DMS79 treated with DMSO at 0.1 percent for 48 hours (cell line): ENCODE data around the gene CTAGE4.
"Not testable (repeated sequence)": the region's sequence is repeated elsewhere in the genome, so short reads cannot be mapped to it uniquely, and the experiment has no call there.

ENCODE experiments used
- DNase-seq: peaks from one replicate; lab custom pipeline; 2025; lab: John Stamatoyannopoulos, UW

Gene CTAGE4

GRCh38 chr7:144218581-144218980, 35.3 kb downstream of the CTAGE4 start:
- DNase-seq, result not testable (repeated sequence)

DNA sequence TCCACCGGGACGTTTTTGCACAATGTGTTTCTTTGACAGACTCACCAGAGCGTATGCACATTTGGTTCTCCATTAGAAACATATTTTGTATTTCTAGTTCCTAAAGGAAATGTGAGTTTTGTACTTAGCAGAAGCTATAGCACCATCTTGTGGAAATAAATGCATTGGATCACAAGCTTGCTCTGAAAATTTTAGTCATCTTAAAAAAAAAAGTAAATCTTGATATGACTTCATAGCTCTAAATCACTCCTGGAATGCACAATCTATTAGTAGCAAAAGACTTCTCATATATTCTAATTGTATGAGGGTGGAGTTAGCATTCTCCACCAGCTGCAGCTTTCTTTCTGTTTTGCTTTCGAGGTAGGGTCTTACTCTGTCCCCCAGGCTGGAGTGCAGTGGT, 35.9 kb downstream of the CTAGE4 start:
- DNase-seq, result not testable (repeated sequence)

- not testable (repeated sequence) for DNase-seq
Observed at GRCh38 chr7:144220531-144220930, 37.3 kb downstream of the CTAGE4 start.

GRCh38 chr7:144223675-144224074, 40.4 kb downstream of the CTAGE4 start:
- DNase-seq, result not testable (repeated sequence)

GRCh38 chr7:144226866-144227265, 43.6 kb downstream of the CTAGE4 start:
- not testable (repeated sequence) for DNase-seq

DNA sequence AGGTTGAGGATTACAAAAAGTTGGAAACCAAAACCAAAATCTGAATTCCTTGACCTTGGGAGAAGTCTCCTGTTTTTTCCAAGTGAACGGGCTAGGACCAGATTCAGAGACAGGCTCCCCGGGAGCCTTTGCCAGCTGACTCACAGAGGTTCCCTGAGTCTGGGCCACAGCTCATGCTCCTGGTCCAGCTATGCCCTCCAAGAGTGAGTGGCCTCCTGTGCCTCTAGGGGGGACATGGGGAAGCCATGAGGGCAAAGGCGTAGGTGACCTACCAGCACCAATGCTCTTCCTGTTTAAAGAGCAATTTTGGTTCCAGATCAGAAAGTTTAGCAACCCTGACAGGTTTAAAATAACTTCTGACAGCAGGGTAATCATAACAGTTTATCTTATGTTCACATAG, 45.5 kb downstream of the CTAGE4 start:
- DNase-seq, result not testable (repeated sequence)

GRCh38 chr7:144231027-144231426, 47.8 kb downstream of the CTAGE4 start:
- DNase-seq, result not testable (repeated sequence)

DNA sequence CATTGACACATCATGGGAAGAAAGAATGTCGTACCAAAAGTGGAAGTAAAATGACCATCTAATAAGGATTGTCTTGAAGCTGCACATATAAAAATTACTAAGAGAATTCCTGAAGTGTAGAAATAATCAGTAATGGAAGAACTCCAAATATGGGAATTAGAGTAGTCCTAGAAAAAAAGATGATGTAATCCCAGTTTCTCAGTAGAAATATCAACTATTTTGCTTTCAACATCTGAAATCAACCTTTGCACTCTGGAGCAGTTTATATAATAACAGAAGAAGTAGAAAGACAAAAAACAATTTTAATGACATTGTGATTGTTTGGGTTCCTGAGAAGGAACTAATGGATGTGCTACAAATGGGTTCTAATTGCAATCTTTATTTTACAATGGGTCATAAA, 49.8 kb downstream of the CTAGE4 start:
- not testable (repeated sequence) for DNase-seq
